GM12874 (cell line): ENCODE data around the gene TRRAP.

ENCODE experiments used
- CTCF ChIP-seq: IDR thresholded peaks from 2 replicates; pipeline ENCODE4 v1.5.1; 2011; ENCODE audit warnings: low read depth, mild to moderate bottlenecking, control low read depth, low read length, moderate library complexity; ENCODE audit not compliant: insufficient read depth

The TRRAP gene

GRCh38 chr7:98877146-98877545 is 1.2 kb upstream of the TRRAP start:
- TF ChIP-seq CTCF = no peak

- TF ChIP-seq CTCF = no peak
Measured at GRCh38 chr7:98877692-98878364, 504 bp upstream of the TRRAP start.

- TF ChIP-seq CTCF = peak; percentile 67
Measured at GRCh38 chr7:98879198-98879978, 1.1 kb downstream of the TRRAP start.

GRCh38 chr7:98879979-98880315 is 1.6 kb downstream of the TRRAP start:
- no peak for TF ChIP-seq CTCF

- TF ChIP-seq CTCF = no peak
Measured at GRCh38 chr7:98880485-98880884, 2.2 kb downstream of the TRRAP start.

GRCh38 chr7:98881561-98882315 is 3.4 kb downstream of the TRRAP start:
- no peak for TF ChIP-seq CTCF

- TF ChIP-seq CTCF = no peak
Measured at GRCh38 chr7:98884416-98884815, 6.1 kb downstream of the TRRAP start.
